Cardiac fibroblast (primary cell): Measurements from ENCODE around the gene FAR2.
A peak's percentile ranks its signal among the peaks of the same experiment; 100 is the strongest.

Experiments
- DNase-seq, 2 donors: peaks; one replicate each; pipeline versions ENCODE4 v3.0.0 to v3.0.0-alpha.2; 2010; ENCODE audit warnings: low read depth in 2 of 2
- H3K4me3 ChIP-seq, 2 donors: replicated peaks in 1 of 2; 1 replicate in 1 of 2; 2 replicates in 1 of 2; pipeline ENCODE4 v1.5.1; 2011; ENCODE audit warnings: low read depth in 2 of 2, low read length in 2 of 2, mild to moderate bottlenecking in 2 of 2, moderate library complexity in 1 of 2
- TF ChIP-seq, protein P1 (sequence below): IDR thresholded peaks from one replicate; pipeline ENCODE4 v1.5.1; 2011; ENCODE audit warnings: low read depth, mild to moderate bottlenecking, low read length, inconsistent platforms

The FAR2 gene

DNA sequence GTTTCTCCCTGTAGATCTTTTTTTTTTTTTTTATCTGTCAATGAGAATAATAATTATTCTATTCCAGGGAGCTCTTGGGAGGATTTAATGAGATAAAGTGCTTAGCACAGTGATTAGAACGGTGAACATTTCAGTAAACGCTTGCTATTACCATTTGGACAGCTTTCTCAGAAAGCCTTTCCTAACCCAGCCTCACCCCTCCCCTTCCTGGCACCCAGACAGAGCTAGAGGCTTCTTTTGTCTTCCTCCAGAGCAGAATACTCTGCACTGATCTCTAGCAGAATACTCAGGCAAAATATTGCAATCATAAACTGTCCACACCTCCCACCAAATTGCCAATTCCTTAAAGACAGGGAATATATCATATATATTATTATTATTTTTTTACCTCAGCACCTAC, 165.3 kb downstream of the FAR2 start:
- TF ChIP-seq, protein P1, sequence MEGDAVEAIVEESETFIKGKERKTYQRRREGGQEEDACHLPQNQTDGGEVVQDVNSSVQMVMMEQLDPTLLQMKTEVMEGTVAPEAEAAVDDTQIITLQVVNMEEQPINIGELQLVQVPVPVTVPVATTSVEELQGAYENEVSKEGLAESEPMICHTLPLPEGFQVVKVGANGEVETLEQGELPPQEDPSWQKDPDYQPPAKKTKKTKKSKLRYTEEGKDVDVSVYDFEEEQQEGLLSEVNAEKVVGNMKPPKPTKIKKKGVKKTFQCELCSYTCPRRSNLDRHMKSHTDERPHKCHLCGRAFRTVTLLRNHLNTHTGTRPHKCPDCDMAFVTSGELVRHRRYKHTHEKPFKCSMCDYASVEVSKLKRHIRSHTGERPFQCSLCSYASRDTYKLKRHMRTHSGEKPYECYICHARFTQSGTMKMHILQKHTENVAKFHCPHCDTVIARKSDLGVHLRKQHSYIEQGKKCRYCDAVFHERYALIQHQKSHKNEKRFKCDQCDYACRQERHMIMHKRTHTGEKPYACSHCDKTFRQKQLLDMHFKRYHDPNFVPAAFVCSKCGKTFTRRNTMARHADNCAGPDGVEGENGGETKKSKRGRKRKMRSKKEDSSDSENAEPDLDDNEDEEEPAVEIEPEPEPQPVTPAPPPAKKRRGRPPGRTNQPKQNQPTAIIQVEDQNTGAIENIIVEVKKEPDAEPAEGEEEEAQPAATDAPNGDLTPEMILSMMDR = no peak
- no peak overlapping the region for H3K4me3 ChIP-seq
- DNase-seq = peak in 1 of 2 donors; percentile 29

DNA sequence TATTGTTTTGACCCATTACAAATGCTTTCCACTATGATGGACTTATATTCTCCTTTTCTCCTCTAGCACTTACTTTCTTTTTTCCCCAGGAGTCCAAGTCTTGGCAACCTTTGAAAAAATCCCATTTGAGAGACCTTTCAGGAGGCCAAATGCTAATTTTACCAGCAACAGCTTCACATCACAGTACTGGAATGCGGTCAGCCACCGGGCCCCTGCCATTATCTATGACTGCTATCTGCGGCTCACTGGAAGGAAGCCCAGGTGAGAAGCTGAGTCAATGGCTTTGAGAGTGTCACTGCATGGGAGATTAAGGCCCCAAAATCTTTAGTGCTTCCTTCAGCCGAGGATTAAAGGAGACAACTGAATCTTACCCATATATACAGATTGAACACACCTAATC, 167.7 kb downstream of the FAR2 start:
- H3K4me3 ChIP-seq = no peak overlapping the region
- DNase-seq = peak; percentile 59 to 60
- TF ChIP-seq, protein P1 = no peak

DNA sequence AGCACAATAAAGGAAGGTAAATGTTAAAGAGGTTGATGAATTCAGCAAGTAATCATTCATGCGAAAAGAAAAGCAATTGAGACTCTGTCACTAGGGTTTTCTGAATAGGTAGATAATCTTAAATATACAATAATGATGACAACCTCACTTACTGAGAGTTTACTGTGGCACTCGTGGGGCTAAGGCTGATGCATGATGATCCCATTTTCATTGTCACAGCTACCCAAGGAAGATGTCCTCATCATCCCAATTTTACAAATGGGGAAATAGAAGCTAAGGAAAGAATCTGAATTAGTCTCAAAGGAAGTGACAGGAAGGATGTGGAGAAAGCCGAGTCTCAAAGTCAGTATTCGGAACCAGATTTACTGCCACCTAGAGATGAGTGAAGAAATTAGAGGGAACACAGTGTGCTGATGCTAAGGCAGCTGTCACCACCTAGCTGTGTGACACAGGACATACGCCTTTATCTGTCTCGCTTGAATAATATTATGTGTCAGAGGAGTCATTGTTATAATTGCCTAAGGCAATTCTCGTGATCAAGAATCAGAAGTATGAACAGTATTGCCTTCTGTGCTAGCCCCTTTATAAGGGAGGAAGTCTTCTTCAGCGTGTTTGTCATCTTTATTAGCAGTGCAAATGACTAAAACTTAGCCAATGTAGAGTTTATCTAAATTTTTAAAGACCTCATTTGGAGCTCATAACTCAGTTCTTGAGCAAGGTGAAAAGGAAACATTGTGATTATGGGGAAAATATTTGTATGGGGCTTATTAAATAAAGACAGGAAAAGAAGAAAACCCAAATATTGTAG, 168.7 kb downstream of the FAR2 start:
- H3K4me3 ChIP-seq = no peak overlapping the region
- DNase-seq = peak; percentile 64 to 76
- TF ChIP-seq, protein P1 = peak; percentile 59

DNA sequence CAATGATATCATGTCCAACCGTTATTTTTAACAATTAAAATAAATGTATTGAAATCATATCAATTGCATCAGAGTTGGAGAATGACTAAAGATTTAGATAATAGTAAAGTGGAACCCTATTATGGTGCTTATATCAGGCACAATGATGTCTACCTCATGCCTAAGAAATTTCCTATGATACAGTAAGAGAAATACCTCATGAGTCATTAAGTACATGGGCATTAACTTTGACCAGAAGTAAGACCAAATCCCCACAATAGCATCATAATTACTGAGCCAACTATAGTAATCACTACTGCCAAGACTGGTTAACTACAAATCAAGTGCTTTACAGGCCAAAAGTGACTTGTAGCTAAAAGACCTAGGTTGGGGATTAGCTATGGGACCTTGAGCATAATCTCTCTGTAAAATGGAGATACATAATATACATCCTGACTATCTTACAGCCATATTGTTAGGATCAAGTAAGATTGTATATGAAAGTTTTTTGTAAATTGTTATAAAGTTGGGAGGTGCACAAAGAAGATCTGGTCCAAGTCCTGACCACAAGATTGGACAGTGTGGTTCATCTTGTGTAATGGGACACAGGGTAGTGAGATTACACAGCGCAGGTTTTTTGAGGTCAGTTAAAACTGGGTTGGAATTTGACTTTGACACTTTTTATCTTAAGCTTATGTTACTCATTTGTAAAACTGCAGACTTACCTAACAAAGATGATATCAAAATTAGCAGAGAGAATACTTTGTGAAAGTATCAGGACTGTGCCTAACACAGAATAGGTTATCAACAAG, 171.4 kb downstream of the FAR2 start:
- H3K4me3 ChIP-seq = no peak overlapping the region
- TF ChIP-seq, protein P1 = no peak
- peak; percentile 66 to 89 for DNase-seq

DNA sequence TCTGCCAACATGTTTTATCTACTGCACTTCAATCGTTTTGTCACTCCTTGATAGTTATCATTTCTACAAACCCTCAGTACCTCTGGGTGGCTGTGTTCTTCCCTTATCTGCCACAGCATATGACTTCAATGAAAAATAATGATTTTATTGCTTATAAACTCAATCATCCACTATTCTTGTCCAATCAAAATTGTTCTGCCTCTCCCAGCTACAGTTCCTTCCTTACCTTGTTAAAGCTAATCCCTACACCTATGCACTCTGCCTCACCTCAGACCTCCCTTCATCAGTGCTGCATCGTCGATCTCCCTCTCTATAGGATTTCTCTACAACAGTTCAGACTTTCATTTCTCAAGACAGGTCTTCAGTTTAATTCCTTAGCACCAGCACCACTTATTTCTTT, 173.1 kb downstream of the FAR2 start:
- DNase-seq = no peak
- TF ChIP-seq, protein P1 = no peak
- no peak overlapping the region for H3K4me3 ChIP-seq

DNA sequence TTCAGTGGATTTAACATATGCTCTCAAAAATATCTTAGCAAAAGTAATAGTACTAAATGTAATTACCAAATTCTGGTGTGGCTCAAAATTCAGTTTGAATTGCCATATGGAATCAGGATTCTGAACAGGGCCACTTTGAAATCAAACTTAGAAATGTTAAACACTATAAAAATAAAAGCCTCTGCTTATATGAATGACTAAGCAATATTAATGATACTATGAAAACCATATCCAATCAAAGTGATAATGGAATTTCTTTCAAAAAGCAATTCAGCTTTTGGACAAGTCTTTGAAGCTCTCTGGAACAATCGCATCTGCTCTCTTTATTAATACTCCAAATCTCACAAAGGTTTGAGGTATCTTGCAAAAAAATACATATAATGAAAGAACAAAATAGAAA, 180.3 kb downstream of the FAR2 start:
- DNase-seq = no peak
- TF ChIP-seq, protein P1 = no peak
- no peak overlapping the region for H3K4me3 ChIP-seq
